Measurements from ENCODE around the gene CTNNAL1.

CTNNAL1 gene

GRCh38 chr9:108963459-108964143 is 49.7 kb downstream of the CTNNAL1 start:
- Histone ChIP-seq H3K27ac (ENCODE audit: insufficient read depth, low read depth, low read length, poor library complexity, severe bottlenecking) (no peak overlapping the region), H3K36me3 (ENCODE audit: control insufficient read depth, insufficient read depth, low read length) (no peaks in the 10 kb centered on the region), H3K27me3 (ENCODE audit: control insufficient read depth, insufficient read depth, low read length, poor library complexity, severe bottlenecking) (no peaks in the 10 kb centered on the region), H3K4me1 (ENCODE audit: control insufficient read depth, insufficient read depth, low read length) (no peaks in the 10 kb centered on the region), H3K4me3 (ENCODE audit: insufficient read depth, low read depth, low read length) (no peak overlapping the region), H3K9me3 (ENCODE audit: control insufficient read depth, low read length) (no peaks in the 10 kb centered on the region)
- 92 to 95% methylated on average over 4 of the region's 4 CpGs for WGBS, 2 experiments

GRCh38 chr9:108961151-108961550 is 52.1 kb downstream of the CTNNAL1 start:
- Histone ChIP-seq H3K9me3 (ENCODE audit: control insufficient read depth, low read length) (no peaks in the 10 kb centered on the region), H3K4me1 (ENCODE audit: control insufficient read depth, insufficient read depth, low read length) (no peaks in the 10 kb centered on the region), H3K27me3 (ENCODE audit: control insufficient read depth, insufficient read depth, low read length, poor library complexity, severe bottlenecking) (no peaks in the 10 kb centered on the region), H3K4me3 (ENCODE audit: insufficient read depth, low read depth, low read length) (no peak overlapping the region), H3K27ac (ENCODE audit: insufficient read depth, low read depth, low read length, poor library complexity, severe bottlenecking) (no peak overlapping the region), H3K36me3 (ENCODE audit: control insufficient read depth, insufficient read depth, low read length) (no peaks in the 10 kb centered on the region)
- no CpG with 5 or more reads among the region's 2 CpGs for WGBS, 2 experiments

GRCh38 chr9:108960331-108960730 is 53.0 kb downstream of the CTNNAL1 start:
- no peak overlapping the region for H3K4me3 ChIP-seq (ENCODE audit: insufficient read depth, low read depth, low read length)
- no peaks in the 10 kb centered on the region for H3K36me3 ChIP-seq (ENCODE audit: control insufficient read depth, insufficient read depth, low read length)
- no peaks in the 10 kb centered on the region for H3K4me1 ChIP-seq (ENCODE audit: control insufficient read depth, insufficient read depth, low read length)
- 72 to 78% methylated on average over 6 of the region's 6 CpGs for WGBS, 2 experiments
- no peaks in the 10 kb centered on the region for H3K9me3 ChIP-seq (ENCODE audit: control insufficient read depth, low read length)
- no peaks in the 10 kb centered on the region for H3K27me3 ChIP-seq (ENCODE audit: control insufficient read depth, insufficient read depth, low read length, poor library complexity, severe bottlenecking)
- no peak overlapping the region for H3K27ac ChIP-seq (ENCODE audit: insufficient read depth, low read depth, low read length, poor library complexity, severe bottlenecking)

GRCh38 chr9:108956631-108957026 is 56.7 kb downstream of the CTNNAL1 start:
- H3K9me3 ChIP-seq (ENCODE audit: control insufficient read depth, low read length): no peaks in the 10 kb centered on the region
- H3K4me3 ChIP-seq (ENCODE audit: insufficient read depth, low read depth, low read length): no peak overlapping the region
- no peaks in the 10 kb centered on the region for H3K4me1 ChIP-seq (ENCODE audit: control insufficient read depth, insufficient read depth, low read length)
- H3K36me3 ChIP-seq (ENCODE audit: control insufficient read depth, insufficient read depth, low read length): no peaks in the 10 kb centered on the region
- no peaks in the 10 kb centered on the region for H3K27me3 ChIP-seq (ENCODE audit: control insufficient read depth, insufficient read depth, low read length, poor library complexity, severe bottlenecking)
- H3K27ac ChIP-seq (ENCODE audit: insufficient read depth, low read depth, low read length, poor library complexity, severe bottlenecking): no peak overlapping the region

GRCh38 chr9:108956022-108956630 is 57.2 kb downstream of the CTNNAL1 start:
- Histone ChIP-seq H3K9me3 (ENCODE audit: control insufficient read depth, low read length) (no peaks in the 10 kb centered on the region), H3K4me1 (ENCODE audit: control insufficient read depth, insufficient read depth, low read length) (no peaks in the 10 kb centered on the region), H3K27ac (ENCODE audit: insufficient read depth, low read depth, low read length, poor library complexity, severe bottlenecking) (no peak overlapping the region), H3K4me3 (ENCODE audit: insufficient read depth, low read depth, low read length) (no peak overlapping the region), H3K27me3 (ENCODE audit: control insufficient read depth, insufficient read depth, low read length, poor library complexity, severe bottlenecking) (no peaks in the 10 kb centered on the region), H3K36me3 (ENCODE audit: control insufficient read depth, insufficient read depth, low read length) (no peaks in the 10 kb centered on the region)
- WGBS, 2 experiments: 90 to 96% methylated on average over 3 to 4 of the region's 4 CpGs

- Histone ChIP-seq H3K4me1 (ENCODE audit: control insufficient read depth, insufficient read depth, low read length) (no peaks in the 10 kb centered on the region), H3K36me3 (ENCODE audit: control insufficient read depth, insufficient read depth, low read length) (no peaks in the 10 kb centered on the region), H3K4me3 (ENCODE audit: insufficient read depth, low read depth, low read length) (no peak overlapping the region), H3K27me3 (ENCODE audit: control insufficient read depth, insufficient read depth, low read length, poor library complexity, severe bottlenecking) (no peaks in the 10 kb centered on the region), H3K9me3 (ENCODE audit: control insufficient read depth, low read length) (no peaks in the 10 kb centered on the region), H3K27ac (ENCODE audit: insufficient read depth, low read depth, low read length, poor library complexity, severe bottlenecking) (no peak overlapping the region)
- 17 to 70% methylated on average over 1 to 3 of the region's 3 CpGs for WGBS, 2 experiments
Observed at GRCh38 chr9:108953983-108954574, 59.2 kb downstream of the CTNNAL1 start.

- H3K36me3 ChIP-seq (ENCODE audit: control insufficient read depth, insufficient read depth, low read length): no peaks in the 10 kb centered on the region
- no peaks in the 10 kb centered on the region for H3K27me3 ChIP-seq (ENCODE audit: control insufficient read depth, insufficient read depth, low read length, poor library complexity, severe bottlenecking)
- H3K4me1 ChIP-seq (ENCODE audit: control insufficient read depth, insufficient read depth, low read length): no peaks in the 10 kb centered on the region
- H3K27ac ChIP-seq (ENCODE audit: insufficient read depth, low read depth, low read length, poor library complexity, severe bottlenecking): no peak overlapping the region
- 95 to 100% methylated on average over 2 of the region's 2 CpGs for WGBS, 2 experiments
- no peaks in the 10 kb centered on the region for H3K9me3 ChIP-seq (ENCODE audit: control insufficient read depth, low read length)
- H3K4me3 ChIP-seq (ENCODE audit: insufficient read depth, low read depth, low read length): no peak overlapping the region
Observed at GRCh38 chr9:108951578-108951977, 61.7 kb downstream of the CTNNAL1 start.

GRCh38 chr9:108950168-108950567 is 63.1 kb downstream of the CTNNAL1 start:
- Histone ChIP-seq H3K27me3 (ENCODE audit: control insufficient read depth, insufficient read depth, low read length, poor library complexity, severe bottlenecking) (no peaks in the 10 kb centered on the region), H3K4me1 (ENCODE audit: control insufficient read depth, insufficient read depth, low read length) (no peaks in the 10 kb centered on the region), H3K4me3 (ENCODE audit: insufficient read depth, low read depth, low read length) (no peak overlapping the region), H3K27ac (ENCODE audit: insufficient read depth, low read depth, low read length, poor library complexity, severe bottlenecking) (no peak overlapping the region), H3K36me3 (ENCODE audit: control insufficient read depth, insufficient read depth, low read length) (no peaks in the 10 kb centered on the region), H3K9me3 (ENCODE audit: control insufficient read depth, low read length) (no peaks in the 10 kb centered on the region)
- WGBS, 2 experiments: 92 to 96% methylated on average over 1 of the region's 1 CpG

- peaks cover 11% of the 10 kb centered on the region for H3K36me3 ChIP-seq (ENCODE audit: control insufficient read depth, insufficient read depth, low read length)
- 73 to 96% methylated on average over 2 to 3 of the region's 4 CpGs for whole genome bisulfite sequencing, 2 experiments
Observed at GRCh38 chr9:108939975-108940374, 73.3 kb downstream of the CTNNAL1 start.

GRCh38 chr9:108937561-108938305 is 75.6 kb downstream of the CTNNAL1 start:
- no peak overlapping the region for H3K27ac ChIP-seq (ENCODE audit: insufficient read depth, low read depth, low read length, poor library complexity, severe bottlenecking)
- H3K4me1 ChIP-seq (ENCODE audit: control insufficient read depth, insufficient read depth, low read length): no peaks in the 10 kb centered on the region
- no peaks in the 10 kb centered on the region for H3K9me3 ChIP-seq (ENCODE audit: control insufficient read depth, low read length)
- no peak overlapping the region for H3K4me3 ChIP-seq (ENCODE audit: insufficient read depth, low read depth, low read length)
- WGBS, 2 experiments: 87 to 93% methylated on average over 5 of the region's 5 CpGs
- peaks cover 5% of the 10 kb centered on the region for H3K36me3 ChIP-seq (ENCODE audit: control insufficient read depth, insufficient read depth, low read length)
- H3K27me3 ChIP-seq (ENCODE audit: control insufficient read depth, insufficient read depth, low read length, poor library complexity, severe bottlenecking): no peaks in the 10 kb centered on the region

More at GRCh38 chr9:108939975-108940374, 73.3 kb downstream of the CTNNAL1 start:
- Histone ChIP-seq H3K4me1 (ENCODE audit: control insufficient read depth, insufficient read depth, low read length) (no peaks in the 10 kb centered on the region), H3K27ac (ENCODE audit: insufficient read depth, low read depth, low read length, poor library complexity, severe bottlenecking) (no peak overlapping the region), H3K27me3 (ENCODE audit: control insufficient read depth, insufficient read depth, low read length, poor library complexity, severe bottlenecking) (no peaks in the 10 kb centered on the region), H3K4me3 (ENCODE audit: insufficient read depth, low read depth, low read length) (no peak overlapping the region), H3K9me3 (ENCODE audit: control insufficient read depth, low read length) (no peaks in the 10 kb centered on the region)

All from ectodermal cell (in vitro differentiated cells).